OCI-LY7 (cell line): ENCODE measurements around the gene DHCR24. TPM values are rescaled to one million over a fixed set of nuclear protein-coding genes. Genes with fewer than 3 reads are reported as not detected.

Experiments used
- BruUV-seq: library from RNA; stranded (reverse); fragments of 400-500 nt; replicated peaks from 2 replicates; lab custom pipeline; 2021; lab: Mats Ljungman, UMichigan
- CTCF ChIA-PET: fragments of 300-600 bp; sonication (Branson Sonifier 250); formaldehyde crosslinking; loops from one replicate; lab custom pipeline; 2022; ENCODE audit warnings: antibody characterized with exemption; ENCODE audit not compliant: unreplicated experiment; lab: Charles Lee
- POLR2A ChIA-PET: fragments of 300-600 bp; sonication (Branson Sonifier 250); formaldehyde crosslinking; loops from one replicate; lab custom pipeline; 2022; ENCODE audit warnings: antibody characterized with exemption; lab: Charles Lee
- DNase-seq: peaks from one replicate; pipeline ENCODE4 v3.0.0-alpha.2; 2015; ENCODE audit warnings: low spot score
- H2AFZ ChIP-seq: fragments of 200-600 bp; sonication (generic), shearing (Covaris generic); 2 replicates; pipeline ENCODE4 v1.6.1; 2014; ENCODE audit warnings: mild to moderate bottlenecking, antibody characterized with exemption, low read length, moderate library complexity
- H3K27ac ChIP-seq: fragments of 200-600 bp; sonication (generic); 2 replicates; pipeline ENCODE4 v1.5.1; 2014; ENCODE audit warnings: mixed run types, low read depth, mild to moderate bottlenecking, moderate library complexity, low read length, inconsistent platforms; ENCODE audit not compliant: poor library complexity, severe bottlenecking
- H3K36me3 ChIP-seq: fragments of 200-600 bp; sonication (generic); 2 replicates; pipeline ENCODE4 v1.6.1; 2014; ENCODE audit warnings: mild to moderate bottlenecking, antibody characterized with exemption, low read length, moderate library complexity, mixed read lengths; ENCODE audit not compliant: insufficient read depth
- H3K4me1 ChIP-seq: fragments of 200-600 bp; sonication (generic); 2 replicates; pipeline ENCODE4 v1.5.1; 2014; ENCODE audit warnings: mild to moderate bottlenecking, low read length; ENCODE audit not compliant: insufficient read depth, poor library complexity, severe bottlenecking
- H3K4me2 ChIP-seq: fragments of 200-600 bp; sonication (generic); 2 replicates; pipeline ENCODE4 v1.6.1; 2014; ENCODE audit warnings: mild to moderate bottlenecking, low read length
- H3K4me3 ChIP-seq: fragments of 200-600 bp; sonication (generic); 2 replicates; pipeline ENCODE4 v1.5.1; 2014; ENCODE audit warnings: mild to moderate bottlenecking, low read depth, low read length; ENCODE audit not compliant: poor library complexity, severe bottlenecking
- H3K79me2 ChIP-seq: fragments of 200-600 bp; sonication (generic); 2 replicates; pipeline ENCODE4 v1.6.1; 2016; ENCODE audit warnings: low read depth, mild to moderate bottlenecking, low read length, moderate library complexity, mixed read lengths; ENCODE audit not compliant: insufficient read depth
- H3K9me2 ChIP-seq: fragments of 200-600 bp; sonication (generic); 2 replicates; pipeline ENCODE4 v1.6.1; 2016; ENCODE audit warnings: mild to moderate bottlenecking, low read length, mixed read lengths; ENCODE audit not compliant: insufficient read depth
- H3K9me3 ChIP-seq: fragments of 200-600 bp; sonication (generic); 2 replicates; pipeline ENCODE4 v1.6.1; 2014; ENCODE audit warnings: mild to moderate bottlenecking, mixed run types, low read length, mixed read lengths
- H4K20me1 ChIP-seq: fragments of 200-600 bp; sonication (generic); 2 replicates; pipeline ENCODE4 v1.6.1; 2014; ENCODE audit warnings: mild to moderate bottlenecking, antibody characterized with exemption, low read length, moderate library complexity, mixed read lengths; ENCODE audit not compliant: insufficient read depth
- EZH2phosphoT487 ChIP-seq: fragments of 200-600 bp; sonication (generic); IDR thresholded peaks from 2 replicates; pipeline ENCODE4 v1.6.1; 2018; ENCODE audit warnings: low read depth, borderline replicate concordance, mild to moderate bottlenecking, mixed run types, antibody characterized with exemption, low read length, moderate library complexity, mixed read lengths
- intact Hi-C: fragments of 100-400 bp; cut with micrococcal nuclease; formaldehyde crosslinking; loops from one replicate; pipeline ENCODE4 v1.10.0; 2022; ENCODE audit not compliant: unreplicated experiment
- total RNA-seq, 2 experiments: library from RNA; depleted of rRNA in 1 of 2; stranded (reverse); fragments of >200 nt in 1 of 2; shearing (Covaris generic) in 1 of 2; gene quantifications; 2 replicates each; pipeline ENCODE4 v1.2.3, GENCODE V29; 2014 to 2022
- TF ChIP-seq, protein P1 (sequence below): fragments of 200-600 bp; sonication (generic); conservative IDR thresholded peaks from 2 replicates; pipeline ENCODE4 v1.5.1; 2014; ENCODE audit warnings: mild to moderate bottlenecking, antibody characterized with exemption, low read length, moderate library complexity, mixed read lengths

The DHCR24 gene
- total RNA-seq, 2 experiments from 2014 or later, result 45.7 to 93.6 TPM

DNA sequence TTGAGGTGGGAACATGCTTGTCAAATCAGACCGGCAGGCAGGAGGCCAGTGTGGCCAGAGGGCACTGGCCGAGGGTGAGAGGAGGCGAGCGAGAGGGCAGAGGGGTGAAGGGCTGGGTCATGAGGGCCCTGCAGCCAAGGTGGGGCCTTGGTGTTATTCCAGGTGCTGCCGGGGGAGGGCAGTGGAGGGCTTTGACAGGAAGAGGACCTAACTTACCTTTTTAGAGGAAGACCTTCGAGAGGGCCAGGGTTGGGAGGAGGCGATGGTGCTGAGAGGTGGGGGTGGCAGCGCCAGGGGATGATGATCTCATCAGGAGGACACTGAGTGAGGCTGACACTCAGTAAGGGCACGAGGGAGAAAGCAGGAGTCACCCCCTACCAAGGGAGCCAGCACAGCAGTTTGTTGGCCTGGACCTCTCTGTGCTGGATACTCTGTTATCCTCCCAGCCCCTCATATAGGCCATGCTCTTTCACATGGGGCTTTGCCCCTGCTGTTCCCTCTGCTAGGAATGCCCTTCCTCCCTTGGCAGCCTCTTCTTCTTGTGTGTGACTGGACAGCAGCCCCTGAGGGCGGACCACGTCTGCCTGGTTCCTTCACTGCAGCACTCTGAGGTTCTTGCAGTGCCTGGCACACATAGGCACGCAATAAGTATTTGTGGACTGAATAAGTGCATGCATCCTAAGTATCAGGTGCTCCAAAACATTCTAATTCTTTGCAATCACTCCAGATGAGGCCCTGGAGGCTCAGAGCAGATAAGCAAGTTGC, 78.4 kb downstream of the DHCR24 start:
- H4K20me1 ChIP-seq, result no peaks in the 10 kb centered on the region
- H2AFZ ChIP-seq, result no peak overlapping the region
- ChIA-PET POLR2A (no interaction called here), CTCF (interaction anchor here (0.5 kb wide), 1 partner anchor 862 kb away, joined by 4 read pairs; the partner anchor contains the start of gene LRRC42)
- no peaks in the 10 kb centered on the region for H3K9me2 ChIP-seq
- no peak overlapping the region for H3K27ac ChIP-seq
- intact Hi-C loops, result no loop called here
- no peak for TF ChIP-seq EZH2phosphoT487
- TF ChIP-seq, protein P1, sequence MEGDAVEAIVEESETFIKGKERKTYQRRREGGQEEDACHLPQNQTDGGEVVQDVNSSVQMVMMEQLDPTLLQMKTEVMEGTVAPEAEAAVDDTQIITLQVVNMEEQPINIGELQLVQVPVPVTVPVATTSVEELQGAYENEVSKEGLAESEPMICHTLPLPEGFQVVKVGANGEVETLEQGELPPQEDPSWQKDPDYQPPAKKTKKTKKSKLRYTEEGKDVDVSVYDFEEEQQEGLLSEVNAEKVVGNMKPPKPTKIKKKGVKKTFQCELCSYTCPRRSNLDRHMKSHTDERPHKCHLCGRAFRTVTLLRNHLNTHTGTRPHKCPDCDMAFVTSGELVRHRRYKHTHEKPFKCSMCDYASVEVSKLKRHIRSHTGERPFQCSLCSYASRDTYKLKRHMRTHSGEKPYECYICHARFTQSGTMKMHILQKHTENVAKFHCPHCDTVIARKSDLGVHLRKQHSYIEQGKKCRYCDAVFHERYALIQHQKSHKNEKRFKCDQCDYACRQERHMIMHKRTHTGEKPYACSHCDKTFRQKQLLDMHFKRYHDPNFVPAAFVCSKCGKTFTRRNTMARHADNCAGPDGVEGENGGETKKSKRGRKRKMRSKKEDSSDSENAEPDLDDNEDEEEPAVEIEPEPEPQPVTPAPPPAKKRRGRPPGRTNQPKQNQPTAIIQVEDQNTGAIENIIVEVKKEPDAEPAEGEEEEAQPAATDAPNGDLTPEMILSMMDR, result peak; percentile 53
- H3K36me3 ChIP-seq, result no peaks in the 10 kb centered on the region
- no peak for DNase-seq
- H3K4me1 ChIP-seq, result no peaks in the 10 kb centered on the region
- H3K79me2 ChIP-seq, result no peaks in the 10 kb centered on the region
- no TSS peak for BruUV-seq
- H3K4me3 ChIP-seq, result no peak overlapping the region
- no peak overlapping the region for H3K4me2 ChIP-seq
- H3K9me3 ChIP-seq, result no peaks in the 10 kb centered on the region

DNA sequence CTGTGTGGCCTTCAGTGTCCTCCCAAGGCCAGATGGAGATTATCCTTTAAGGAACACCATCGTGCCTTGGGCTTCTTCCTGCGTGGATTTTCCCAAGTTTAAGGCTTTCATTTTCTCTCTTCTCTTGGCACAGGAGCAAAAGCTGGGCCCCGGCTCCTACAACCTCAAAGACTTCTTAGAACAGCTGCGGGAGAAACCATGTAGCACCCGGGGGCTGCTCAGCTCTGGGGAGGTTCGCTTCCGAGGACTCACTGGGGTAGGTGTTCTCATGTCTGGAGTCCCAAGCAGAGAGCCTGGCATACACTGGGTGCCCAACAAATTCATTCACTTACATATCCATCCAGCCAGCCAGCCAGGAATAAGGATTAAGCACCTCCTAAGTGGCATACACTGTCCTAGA, 79.2 kb downstream of the DHCR24 start:
- H3K4me3 ChIP-seq, result no peak overlapping the region
- TF ChIP-seq, protein P1, result no peak
- no peak for TF ChIP-seq EZH2phosphoT487
- H3K4me1 ChIP-seq, result no peaks in the 10 kb centered on the region
- H3K79me2 ChIP-seq, result no peaks in the 10 kb centered on the region
- no peaks in the 10 kb centered on the region for H3K9me2 ChIP-seq
- ChIA-PET POLR2A (interaction anchor here (0.5 kb wide), 1 partner anchor 24 kb away, joined by 3 read pairs; no protein-coding TSS in a partner anchor), CTCF (no interaction called here)
- BruUV-seq, result no TSS peak
- no peak overlapping the region for H3K27ac ChIP-seq
- H3K9me3 ChIP-seq, result no peaks in the 10 kb centered on the region
- H2AFZ ChIP-seq, result no peak overlapping the region
- no peaks in the 10 kb centered on the region for H3K36me3 ChIP-seq
- H3K4me2 ChIP-seq, result no peak overlapping the region
- DNase-seq, result no peak
- H4K20me1 ChIP-seq, result no peaks in the 10 kb centered on the region
- intact Hi-C loops, result no loop called here

DNA sequence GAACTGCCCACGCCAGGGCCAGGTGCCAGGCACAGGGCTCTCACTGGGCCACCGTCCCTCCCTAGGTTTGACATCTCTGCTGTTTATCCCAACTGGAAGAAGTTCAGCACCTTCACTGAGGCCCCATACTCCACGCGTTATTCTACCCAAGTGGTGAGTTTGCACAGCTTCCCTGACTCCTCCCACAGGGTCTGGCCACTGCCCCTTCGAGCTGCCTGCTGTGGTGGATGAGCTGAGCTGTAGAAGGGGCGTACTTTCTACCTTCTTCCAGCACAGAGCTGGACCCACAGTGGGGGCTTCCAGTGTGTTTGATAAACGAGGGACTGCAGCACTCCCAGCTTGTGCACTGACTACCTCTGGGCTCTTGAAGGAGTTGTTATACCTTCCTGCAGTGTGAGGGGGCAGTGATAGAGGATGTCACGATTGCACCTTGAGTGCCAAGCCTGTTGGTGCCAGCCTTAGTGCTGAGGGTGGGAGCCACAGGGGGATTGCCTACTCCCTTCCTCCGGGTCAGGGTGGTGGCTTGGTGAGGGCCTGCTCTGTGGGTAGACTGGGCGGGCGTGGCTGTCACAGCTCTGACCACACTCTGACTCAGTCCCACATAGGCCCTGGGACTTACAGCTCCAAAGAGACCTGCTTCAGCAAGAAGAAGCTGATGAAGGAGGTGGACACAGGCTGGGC, 79.9 kb downstream of the DHCR24 start:
- ChIA-PET CTCF (no interaction called here), POLR2A (interaction anchor here (0.7 to 0.9 kb wide), 2 partner anchors 8 to 523 kb away, joined by 3 to 4 read pairs; no protein-coding TSS in a partner anchor)
- no peak for TF ChIP-seq EZH2phosphoT487
- TF ChIP-seq, protein P1, result no peak
- Histone ChIP-seq H3K36me3 (no peaks in the 10 kb centered on the region), H3K4me2 (no peak overlapping the region), H3K4me1 (no peaks in the 10 kb centered on the region), H2AFZ (no peak overlapping the region), H3K4me3 (no peak overlapping the region), H3K79me2 (no peaks in the 10 kb centered on the region), H3K9me2 (no peaks in the 10 kb centered on the region), H3K9me3 (no peaks in the 10 kb centered on the region), H3K27ac (no peak overlapping the region), H4K20me1 (no peaks in the 10 kb centered on the region)
- no TSS peak for BruUV-seq
- no peak for DNase-seq
- intact Hi-C loops, result no loop called here
